Retinal pigment epithelial cell (primary cell): ENCODE results near the gene PYGB.

Experiments
- DNase-seq: peaks from one replicate; pipeline ENCODE4 v3.0.0-alpha.2; 2010; ENCODE audit warnings: low read depth
- H3K4me3 ChIP-seq: 2 replicates; pipeline ENCODE4 v1.5.1; 2011; ENCODE audit warnings: mild to moderate bottlenecking, low read length, control low read depth, moderate library complexity
- CTCF ChIP-seq: conservative IDR thresholded peaks from 2 replicates; pipeline ENCODE4 v1.5.1; 2011; ENCODE audit warnings: low read depth, low read length, control low read depth, inconsistent platforms

The PYGB gene

GRCh38 chr20:25336561-25337422, 88.9 kb downstream of the PYGB start:
- H3K4me3 ChIP-seq: no peak overlapping the region
- DNase-seq: no peak
- peak; percentile 36 for TF ChIP-seq CTCF

GRCh38 chr20:25338112-25339023, 90.5 kb downstream of the PYGB start:
- no peak overlapping the region for H3K4me3 ChIP-seq
- no peak for TF ChIP-seq CTCF
- DNase-seq: no peak

GRCh38 chr20:25339608-25340007, 91.7 kb downstream of the PYGB start:
- DNase-seq: no peak
- no peak overlapping the region for H3K4me3 ChIP-seq
- TF ChIP-seq CTCF: no peak

GRCh38 chr20:25340380-25340779, 92.5 kb downstream of the PYGB start:
- no peak overlapping the region for H3K4me3 ChIP-seq
- DNase-seq: no peak
- TF ChIP-seq CTCF: no peak

GRCh38 chr20:25341716-25342680, 94.1 kb downstream of the PYGB start:
- DNase-seq: no peak
- TF ChIP-seq CTCF: no peak
- no peak overlapping the region for H3K4me3 ChIP-seq

- no peak for DNase-seq
- H3K4me3 ChIP-seq: no peak overlapping the region
- no peak for TF ChIP-seq CTCF
Observed at GRCh38 chr20:25344634-25345033, 96.7 kb downstream of the PYGB start.
